Memory B cell (primary cell): Measurements from ENCODE around the gene MUC5AC.

Source experiments
- ATAC-seq: fragments of 150-1000 bp; cut with Tn5 transposase; 2 replicates; pipeline ENCODE4 v1.10.0; 2021; ENCODE audit warnings: low read depth, mild to moderate bottlenecking, moderate library complexity
- DNase-seq, 2 donors: peaks; one replicate each; pipeline ENCODE4 v3.0.0; 2022; ENCODE audit warnings: low spot score in 2 of 2
- H3K27ac Mint-ChIP-seq: one replicate; pipeline ENCODE4 v1.8.0; 2022; ENCODE audit warnings: mild to moderate bottlenecking, moderate library complexity, mixed read lengths
- H3K27me3 Mint-ChIP-seq: one replicate; pipeline ENCODE4 v1.8.0; 2022; ENCODE audit warnings: mixed read lengths
- H3K36me3 Mint-ChIP-seq: one replicate; pipeline ENCODE4 v1.8.0; 2022; ENCODE audit warnings: mild to moderate bottlenecking, mixed read lengths
- H3K4me1 Mint-ChIP-seq: one replicate; pipeline ENCODE4 v1.8.0; 2022; ENCODE audit warnings: mixed read lengths
- H3K4me3 Mint-ChIP-seq: one replicate; pipeline ENCODE4 v1.8.0; 2022; ENCODE audit warnings: mild to moderate bottlenecking, moderate library complexity, mixed read lengths
- H3K9me3 Mint-ChIP-seq: one replicate; pipeline ENCODE4 v1.8.0; 2022; ENCODE audit warnings: mixed read lengths

Gene MUC5AC

GRCh38 chr11:1232021-1232882 is 74.5 kb downstream of the MUC5AC start:
- no peak for DNase-seq
- peaks cover 2% of the 10 kb centered on the region for H3K27me3 Mint-ChIP-seq

GRCh38 chr11:1232883-1233321 is 75.1 kb downstream of the MUC5AC start:
- Mint-ChIP-seq H3K27me3 (peaks cover 2% of the 10 kb centered on the region), H3K36me3 (no peaks in the 10 kb centered on the region), H3K4me3 (no peak overlapping the region), H3K4me1 (no peaks in the 10 kb centered on the region), H3K27ac (no peak overlapping the region), H3K9me3 (no peaks in the 10 kb centered on the region)
- ATAC-seq = no peak
- no peak for DNase-seq

More at GRCh38 chr11:1232021-1232882, 74.5 kb downstream of the MUC5AC start:
- no peak for ATAC-seq
- Mint-ChIP-seq H3K9me3 (no peaks in the 10 kb centered on the region), H3K4me3 (no peak overlapping the region), H3K27ac (no peak overlapping the region), H3K36me3 (no peaks in the 10 kb centered on the region), H3K4me1 (no peaks in the 10 kb centered on the region)

GRCh38 chr11:1233351-1234053 is 75.7 kb downstream of the MUC5AC start:
- peaks cover 2% of the 10 kb centered on the region for H3K27me3 Mint-ChIP-seq
- no peaks in the 10 kb centered on the region for H3K9me3 Mint-ChIP-seq
- no peaks in the 10 kb centered on the region for H3K4me1 Mint-ChIP-seq
- no peak for ATAC-seq
- no peak overlapping the region for H3K4me3 Mint-ChIP-seq
- H3K27ac Mint-ChIP-seq = no peak overlapping the region
- no peaks in the 10 kb centered on the region for H3K36me3 Mint-ChIP-seq
- no peak for DNase-seq

GRCh38 chr11:1234054-1234720 is 76.4 kb downstream of the MUC5AC start:
- ATAC-seq = no peak
- Mint-ChIP-seq H3K9me3 (no peaks in the 10 kb centered on the region), H3K27ac (no peak overlapping the region), H3K4me3 (no peak overlapping the region), H3K4me1 (no peaks in the 10 kb centered on the region), H3K27me3 (peaks cover 2% of the 10 kb centered on the region), H3K36me3 (no peaks in the 10 kb centered on the region)
- DNase-seq = no peak

- H3K4me3 Mint-ChIP-seq = no peak overlapping the region
- no peak overlapping the region for H3K27ac Mint-ChIP-seq
- H3K4me1 Mint-ChIP-seq = no peaks in the 10 kb centered on the region
- no peaks in the 10 kb centered on the region for H3K9me3 Mint-ChIP-seq
- no peak for DNase-seq
- no peaks in the 10 kb centered on the region for H3K36me3 Mint-ChIP-seq
- no peak for ATAC-seq
- H3K27me3 Mint-ChIP-seq = peaks cover 2% of the 10 kb centered on the region
These were observed 77.1 kb downstream of the MUC5AC start for GRCh38 chr11:1234771-1235305.

GRCh38 chr11:1235306-1235900 is 77.7 kb downstream of the MUC5AC start:
- H3K9me3 Mint-ChIP-seq = no peaks in the 10 kb centered on the region
- no peaks in the 10 kb centered on the region for H3K4me1 Mint-ChIP-seq
- peaks cover 2% of the 10 kb centered on the region for H3K27me3 Mint-ChIP-seq
- no peak overlapping the region for H3K4me3 Mint-ChIP-seq
- H3K27ac Mint-ChIP-seq = no peak overlapping the region
- no peak for DNase-seq
- H3K36me3 Mint-ChIP-seq = no peaks in the 10 kb centered on the region
- ATAC-seq = no peak

GRCh38 chr11:1235901-1236315 is 78.2 kb downstream of the MUC5AC start:
- DNase-seq = no peak
- H3K9me3 Mint-ChIP-seq = no peaks in the 10 kb centered on the region
- H3K27ac Mint-ChIP-seq = no peak overlapping the region
- H3K4me3 Mint-ChIP-seq = no peak overlapping the region
- no peaks in the 10 kb centered on the region for H3K4me1 Mint-ChIP-seq
- no peak for ATAC-seq
- H3K36me3 Mint-ChIP-seq = no peaks in the 10 kb centered on the region
- H3K27me3 Mint-ChIP-seq = peaks cover 2% of the 10 kb centered on the region

- H3K4me1 Mint-ChIP-seq = no peaks in the 10 kb centered on the region
- H3K9me3 Mint-ChIP-seq = no peaks in the 10 kb centered on the region
- H3K27me3 Mint-ChIP-seq = no peaks in the 10 kb centered on the region
- DNase-seq (no peak), ATAC-seq (no peak)
- H3K27ac Mint-ChIP-seq = no peak overlapping the region
- H3K36me3 Mint-ChIP-seq = no peaks in the 10 kb centered on the region
- no peak overlapping the region for H3K4me3 Mint-ChIP-seq
These were observed 78.8 kb downstream of the MUC5AC start for GRCh38 chr11:1236316-1237127.

GRCh38 chr11:1237128-1237580 is 79.4 kb downstream of the MUC5AC start:
- DNase-seq = no peak
- H3K27ac Mint-ChIP-seq = no peak overlapping the region
- ATAC-seq = no peak
- no peak overlapping the region for H3K4me3 Mint-ChIP-seq
- no peaks in the 10 kb centered on the region for H3K9me3 Mint-ChIP-seq
- no peaks in the 10 kb centered on the region for H3K27me3 Mint-ChIP-seq
- no peaks in the 10 kb centered on the region for H3K4me1 Mint-ChIP-seq
- no peaks in the 10 kb centered on the region for H3K36me3 Mint-ChIP-seq

GRCh38 chr11:1237851-1238250 is 80.1 kb downstream of the MUC5AC start:
- no peak overlapping the region for H3K4me3 Mint-ChIP-seq
- DNase-seq = no peak
- ATAC-seq = no peak
- no peak overlapping the region for H3K27ac Mint-ChIP-seq
- H3K36me3 Mint-ChIP-seq = no peaks in the 10 kb centered on the region
- H3K9me3 Mint-ChIP-seq = no peaks in the 10 kb centered on the region
- H3K27me3 Mint-ChIP-seq = no peaks in the 10 kb centered on the region
- H3K4me1 Mint-ChIP-seq = no peaks in the 10 kb centered on the region

- Mint-ChIP-seq H3K9me3 (no peaks in the 10 kb centered on the region), H3K27ac (no peak overlapping the region), H3K36me3 (no peaks in the 10 kb centered on the region), H3K4me1 (no peaks in the 10 kb centered on the region), H3K4me3 (no peak overlapping the region), H3K27me3 (no peaks in the 10 kb centered on the region)
- DNase-seq (no peak), ATAC-seq (no peak)
These were observed 81.2 kb downstream of the MUC5AC start for GRCh38 chr11:1238767-1239595.

GRCh38 chr11:1239596-1240205 is 81.9 kb downstream of the MUC5AC start:
- Mint-ChIP-seq H3K27ac (no peak overlapping the region), H3K4me1 (no peaks in the 10 kb centered on the region), H3K4me3 (no peak overlapping the region), H3K9me3 (no peaks in the 10 kb centered on the region), H3K27me3 (no peaks in the 10 kb centered on the region), H3K36me3 (no peaks in the 10 kb centered on the region)
- ATAC-seq = no peak
- no peak for DNase-seq
